Ascending aorta (tissue), 2 donors: ENCODE data around the gene UBE4A. TPM values are rescaled to one million over a fixed set of nuclear protein-coding genes. Genes with fewer than 3 reads are reported as not detected.

Experiments used
- DNase-seq, 2 donors: peaks; one replicate each; pipeline ENCODE4 v3.0.0-alpha.2; 2019; ENCODE audit warnings: low spot score in 2 of 2
- H3K27ac ChIP-seq, 2 donors: fragments of 200-600 bp; sonication (generic); one replicate each; pipeline ENCODE4 v1.5.1; 2016 to 2017; ENCODE audit warnings: mild to moderate bottlenecking in 1 of 2
- H3K27me3 ChIP-seq: fragments of 200-600 bp; sonication (generic); one replicate; pipeline ENCODE4 v1.5.1; 2017
- H3K36me3 ChIP-seq, 2 donors: fragments of 200-600 bp; sonication (generic); one replicate each; pipeline ENCODE4 v1.5.1; 2016
- H3K4me1 ChIP-seq, 2 donors: fragments of 200-600 bp; sonication (generic); one replicate each; pipeline ENCODE4 v1.5.1; 2016 to 2017; ENCODE audit warnings: mild to moderate bottlenecking in 1 of 2
- H3K4me3 ChIP-seq, 2 donors: fragments of 200-600 bp; sonication (generic); one replicate each; pipeline ENCODE4 v1.5.1; 2016 to 2017; ENCODE audit warnings: mild to moderate bottlenecking in 1 of 2
- H3K9me3 ChIP-seq, 2 donors: fragments of 200-600 bp; sonication (generic); one replicate each; pipeline ENCODE4 v1.5.1; 2016
- CTCF ChIP-seq, 3 experiments: fragments of 200-600 bp in 2 of 3; fragments of 450-650 bp in 1 of 3; sonication (generic) in 2 of 3; IDR thresholded peaks; one replicate each; pipeline ENCODE4 v1.5.1; 2016 to 2019; ENCODE audit warnings: antibody characterized with exemption in 3 of 3, mild to moderate bottlenecking in 1 of 3, moderate library complexity in 1 of 3
- intact Hi-C: fragments of 100-400 bp; cut with DNase I; formaldehyde crosslinking; loops from one replicate; pipeline ENCODE4 v1.15.1; 2023
- total RNA-seq: library from RNA; depleted of rRNA; stranded (reverse); fragments of >200 nt; gene quantifications from one replicate; pipeline ENCODE4 v1.1.0, GENCODE V29; 2016

Gene UBE4A
- total RNA-seq, 1 donor from 2014 or later: 24.6 TPM

DNA sequence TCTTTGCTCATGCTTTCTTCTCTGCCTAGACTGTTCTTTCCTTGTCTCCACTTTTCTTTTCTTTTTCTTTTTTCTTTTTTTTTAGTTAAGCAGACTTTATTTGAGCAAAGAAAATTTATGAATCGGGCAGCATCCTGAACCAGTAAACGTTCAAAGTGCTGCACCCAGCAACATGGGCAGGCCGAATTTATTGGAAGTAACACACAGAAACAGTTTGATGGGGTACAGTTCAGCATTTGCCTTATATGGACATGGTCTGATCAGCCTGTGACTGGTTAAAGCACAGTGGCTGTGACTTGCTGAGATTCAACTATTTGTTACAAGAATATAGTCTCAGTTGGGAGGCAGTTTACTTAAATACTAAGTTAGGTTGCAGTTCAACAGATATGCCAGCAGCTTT, 38.9 kb upstream of the UBE4A start:
- no peaks in the 10 kb centered on the region for H3K9me3 ChIP-seq
- no peak overlapping the region for H3K4me3 ChIP-seq
- no peak overlapping the region for H3K27ac ChIP-seq
- intact Hi-C loops: no loop called here
- DNase-seq: no peak
- no peaks in the 10 kb centered on the region for H3K36me3 ChIP-seq
- H3K4me1 ChIP-seq: no peaks in the 10 kb centered on the region
- no peaks in the 10 kb centered on the region for H3K27me3 ChIP-seq
- no peak for TF ChIP-seq CTCF (IDR thresholded peaks at IDR 0.05)

GRCh38 chr11:118321386-118322082, 37.9 kb upstream of the UBE4A start:
- H3K4me3 ChIP-seq: no peak overlapping the region
- TF ChIP-seq CTCF (IDR thresholded peaks at IDR 0.05): no peak
- H3K9me3 ChIP-seq: no peaks in the 10 kb centered on the region
- H3K27me3 ChIP-seq: no peaks in the 10 kb centered on the region
- H3K27ac ChIP-seq: no peak overlapping the region
- no peaks in the 10 kb centered on the region for H3K4me1 ChIP-seq
- intact Hi-C loops: no loop called here
- DNase-seq: no peak
- H3K36me3 ChIP-seq: no peaks in the 10 kb centered on the region

DNA sequence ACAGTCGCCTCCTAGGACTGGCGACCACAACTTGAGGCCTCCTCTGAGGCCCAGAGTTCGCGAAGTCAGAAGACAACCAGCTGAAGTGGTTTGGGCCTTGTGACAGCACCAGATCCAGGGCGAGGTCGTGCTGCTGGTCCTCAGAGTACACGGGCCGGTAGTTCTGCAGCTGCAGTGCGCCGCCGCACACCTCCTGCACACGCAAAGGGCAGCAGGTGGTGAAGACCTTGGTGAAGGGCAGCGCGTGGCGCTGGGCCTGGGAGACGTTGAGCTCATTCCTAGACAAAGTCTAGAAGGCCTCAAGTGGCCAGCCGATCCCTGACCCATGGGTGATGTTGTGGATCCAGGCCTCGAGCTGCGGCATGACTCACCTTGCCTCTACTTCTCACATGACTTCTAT, 36.7 kb upstream of the UBE4A start:
- Histone ChIP-seq H3K4me1 (no peaks in the 10 kb centered on the region), H3K27ac (no peak overlapping the region), H3K4me3 (no peak overlapping the region), H3K9me3 (no peaks in the 10 kb centered on the region), H3K36me3 (no peaks in the 10 kb centered on the region), H3K27me3 (no peaks in the 10 kb centered on the region)
- intact Hi-C loops: no loop called here
- no peak for DNase-seq
- no peak for TF ChIP-seq CTCF (IDR thresholded peaks at IDR 0.05)

DNA sequence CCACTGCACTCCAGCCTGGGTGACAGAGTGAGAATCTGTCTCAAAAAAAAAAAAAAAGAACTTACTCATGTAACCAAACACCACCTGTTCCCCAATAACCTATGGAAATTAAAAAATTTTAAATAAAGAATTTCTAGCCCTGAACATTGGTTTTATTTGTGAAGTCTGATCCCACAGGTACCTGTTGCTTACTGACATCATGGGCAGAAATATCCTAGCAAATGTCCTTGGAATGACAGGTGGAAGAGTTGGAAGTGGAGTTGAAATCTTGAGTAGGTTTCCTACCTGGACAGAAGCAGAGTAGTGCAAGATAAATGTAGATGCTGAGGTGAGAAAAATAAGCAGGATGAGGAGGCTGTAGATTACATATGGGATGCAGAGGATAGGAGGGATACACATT, 34.1 kb upstream of the UBE4A start:
- no peaks in the 10 kb centered on the region for H3K9me3 ChIP-seq
- TF ChIP-seq CTCF (IDR thresholded peaks at IDR 0.05): no peak
- intact Hi-C loops: no loop called here
- H3K4me3 ChIP-seq: no peak overlapping the region
- no peak overlapping the region for H3K27ac ChIP-seq
- H3K4me1 ChIP-seq: no peaks in the 10 kb centered on the region
- no peak for DNase-seq
- H3K36me3 ChIP-seq: no peaks in the 10 kb centered on the region
- H3K27me3 ChIP-seq: no peaks in the 10 kb centered on the region

- no peaks in the 10 kb centered on the region for H3K9me3 ChIP-seq
- no peak overlapping the region for H3K4me3 ChIP-seq
- no peak overlapping the region for H3K27ac ChIP-seq
- no peaks in the 10 kb centered on the region for H3K4me1 ChIP-seq
- TF ChIP-seq CTCF (IDR thresholded peaks at IDR 0.05): no peak
- intact Hi-C loops: no loop called here
- no peaks in the 10 kb centered on the region for H3K27me3 ChIP-seq
- DNase-seq: no peak
- no peaks in the 10 kb centered on the region for H3K36me3 ChIP-seq
These were observed 30.7 kb upstream of the UBE4A start for GRCh38 chr11:118328745-118329144.

DNA sequence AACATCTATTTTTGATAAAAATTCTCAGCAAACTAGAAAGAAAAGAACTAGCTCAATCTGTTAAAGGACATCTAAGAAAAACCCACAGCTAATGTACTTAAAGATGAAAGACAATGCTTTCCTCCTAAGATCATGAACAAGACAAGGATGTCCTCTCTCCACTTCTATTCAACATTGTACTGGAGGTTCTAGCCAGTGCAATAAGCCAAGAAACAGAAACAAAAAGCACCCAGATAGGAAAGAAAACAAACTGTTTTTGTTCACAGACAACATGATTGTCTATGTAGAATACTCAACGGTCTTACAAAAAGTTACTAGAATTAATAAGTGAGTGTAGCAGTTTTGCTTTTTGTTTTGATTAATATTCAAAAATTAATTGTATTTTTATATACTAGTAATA, 24.7 kb upstream of the UBE4A start:
- Histone ChIP-seq H3K4me1 (no peaks in the 10 kb centered on the region), H3K9me3 (no peaks in the 10 kb centered on the region), H3K36me3 (no peaks in the 10 kb centered on the region), H3K27ac (no peak overlapping the region), H3K27me3 (no peaks in the 10 kb centered on the region), H3K4me3 (no peak overlapping the region)
- TF ChIP-seq CTCF (IDR thresholded peaks at IDR 0.05): no peak
- intact Hi-C loops: no loop called here
- no peak for DNase-seq
